Stomach (tissue), 9 donors: Measurements from ENCODE around the gene NOC2L. TPM values are rescaled to one million over a fixed set of nuclear protein-coding genes. Genes with fewer than 3 reads are reported as not detected.
A peak's percentile ranks its signal among the peaks of the same experiment; 100 is the strongest.

Experiments
- DNase-seq, 2 donors: peaks; one replicate each; pipeline versions ENCODE4 v3.0.0 to v3.0.0-alpha.2; 2013 to 2019
- H3K27ac ChIP-seq, 5 donors: fragments of 200-600 bp in 4 of 5; sonication (generic) in 4 of 5; one replicate each; pipeline ENCODE4 v1.5.1; 2013 to 2019; ENCODE audit warnings: mild to moderate bottlenecking in 1 of 5, moderate library complexity in 1 of 5
- H3K27me3 ChIP-seq, 3 donors: fragments of 200-600 bp; sonication (generic); one replicate each; pipeline ENCODE4 v1.5.1; 2017 to 2019; ENCODE audit warnings: mixed run types in 1 of 3
- H3K36me3 ChIP-seq, 4 donors: fragments of 200-600 bp; sonication (generic); 1 replicate in 3 of 4; 2 replicates in 1 of 4; pipeline ENCODE4 v1.5.1; 2016 to 2019
- H3K4me1 ChIP-seq, 4 donors: fragments of 200-600 bp; sonication (generic); one replicate each; pipeline ENCODE4 v1.5.1; 2016 to 2019
- H3K4me3 ChIP-seq, 4 donors: fragments of 200-600 bp; sonication (generic) in 3 of 4; one replicate each; pipeline ENCODE4 v1.5.1; 2016 to 2019; ENCODE audit warnings: mild to moderate bottlenecking in 1 of 4
- H3K9me3 ChIP-seq, 4 donors: fragments of 200-600 bp; sonication (generic); one replicate each; pipeline ENCODE4 v1.5.1; 2016 to 2019
- EP300 ChIP-seq: sonication (generic); formaldehyde crosslinking; IDR thresholded peaks from one replicate; pipeline ENCODE4 v1.6.1; 2017; ENCODE audit warnings: antibody characterized with exemption
- POLR2A ChIP-seq, 4 donors: fragments of 450-650 bp; IDR thresholded peaks; one replicate each; pipeline ENCODE4 v1.6.1; 2016; ENCODE audit warnings: antibody characterized with exemption in 4 of 4, control low read depth in 2 of 4, mild to moderate bottlenecking in 1 of 4, moderate library complexity in 1 of 4
- POLR2AphosphoS5 ChIP-seq, 3 donors: sonication (generic); formaldehyde crosslinking; IDR thresholded peaks; one replicate each; pipeline ENCODE4 v1.6.1; 2016; ENCODE audit warnings: antibody characterized with exemption in 3 of 3
- WGBS, 5 donors: extraction: QIAGEN DNeasy Blood & Tissue Kit in 3 of 5; methylation state at CpG; one replicate each; pipeline versions ENCODE4 v1.1.5 to v1.1.7; 2013 to 2018; 5-methylcytosine and 5-hydroxymethylcytosine counted together
- intact Hi-C: fragments of 100-400 bp; cut with DNase I; formaldehyde crosslinking; loops from one replicate; pipeline ENCODE4 v1.15.1; 2023; ENCODE audit warnings: low total_unique reads
- polyA plus RNA-seq, 3 donors: library from polyadenylated mRNA; stranded (reverse); fragments of 200-250 nt; gene quantifications; one replicate each; pipeline ENCODE4 v1.2.3, GENCODE V29; 2013
- total RNA-seq, 5 donors: library from RNA; depleted of rRNA; stranded (reverse); fragments of >200 nt; gene quantifications; one replicate each; pipeline versions ENCODE4 v1.1.0 to v1.2.3, GENCODE V29; 2014 to 2016
- TF ChIP-seq, protein P1 (sequence below), 7 experiments: fragments of 450-650 bp in 4 of 7; fragments of 200-600 bp in 3 of 7; sonication (generic) in 3 of 7; IDR thresholded peaks; one replicate each; pipeline ENCODE4 v1.5.1; 2016 to 2019; ENCODE audit warnings: antibody characterized with exemption in 7 of 7, control low read depth in 2 of 7, mild to moderate bottlenecking in 1 of 7
- donor health status: healthy with polysubstance abuse.
- donor health status: Bipolar disorder and iron deficiency.
- donor health status: healthy.

NOC2L gene
- total and polyA plus RNA-seq, 8 donors: 30.4 to 69.2 (median 45.2) TPM

GRCh38 chr1:1004780-1005697 is 46.0 kb upstream of the NOC2L start:
- Histone ChIP-seq H3K4me1 (peaks cover 32 to 47% (median 43%) of the 10 kb centered on the region in 4 donors), H3K27ac (peak overlapping the region in 2 of 5 donors; percentile 20 to 59), H3K9me3 (no peaks in the 10 kb centered on the region), H3K4me3 (no peak overlapping the region), H3K27me3 (peaks cover 0 to 62% (median 16%) of the 10 kb centered on the region in 3 donors), H3K36me3 (no peaks in the 10 kb centered on the region)
- 17 to 31% (median 24%) methylated on average over 16 to 21 of the region's 21 CpGs for WGBS, 5 donors
- intact Hi-C loops: no loop called here
- peak in 1 of 3 donors; percentile 19 for TF ChIP-seq POLR2AphosphoS5 (IDR thresholded peaks at IDR 0.05)
- no peak for TF ChIP-seq POLR2A (IDR thresholded peaks at IDR 0.05)
- DNase-seq: peak; percentile 81 to 83

DNA sequence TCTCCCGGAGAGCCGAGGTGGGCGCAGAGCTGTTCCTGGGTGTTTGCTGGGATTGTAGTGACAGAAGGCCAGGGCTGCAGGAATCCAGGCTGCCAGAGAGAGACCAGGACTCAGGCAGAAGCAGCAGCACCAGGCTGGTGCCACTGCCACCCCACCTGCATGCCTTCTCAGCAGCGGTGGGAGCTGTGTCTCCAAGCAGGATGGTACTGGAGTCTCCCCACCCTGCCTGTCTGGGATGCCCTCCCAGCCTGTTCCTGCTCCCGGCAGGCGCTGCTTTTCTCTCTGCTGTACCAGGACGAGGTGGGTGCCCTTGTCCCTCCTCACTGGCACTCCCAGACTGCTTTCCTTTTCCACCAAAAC is 45.3 kb upstream of the NOC2L start:
- intact Hi-C loops: no loop called here
- DNase-seq: no peak
- Histone ChIP-seq H3K36me3 (no peaks in the 10 kb centered on the region), H3K4me1 (peaks cover 39 to 52% (median 49%) of the 10 kb centered on the region in 4 donors), H3K27me3 (peaks cover 0 to 69% (median 20%) of the 10 kb centered on the region in 3 donors), H3K9me3 (no peaks in the 10 kb centered on the region), H3K27ac (no peak overlapping the region), H3K4me3 (no peak overlapping the region)
- WGBS, 5 donors: 48 to 76% (median 69%) methylated on average over 6 to 7 of the region's 7 CpGs
- TF ChIP-seq, protein P1, sequence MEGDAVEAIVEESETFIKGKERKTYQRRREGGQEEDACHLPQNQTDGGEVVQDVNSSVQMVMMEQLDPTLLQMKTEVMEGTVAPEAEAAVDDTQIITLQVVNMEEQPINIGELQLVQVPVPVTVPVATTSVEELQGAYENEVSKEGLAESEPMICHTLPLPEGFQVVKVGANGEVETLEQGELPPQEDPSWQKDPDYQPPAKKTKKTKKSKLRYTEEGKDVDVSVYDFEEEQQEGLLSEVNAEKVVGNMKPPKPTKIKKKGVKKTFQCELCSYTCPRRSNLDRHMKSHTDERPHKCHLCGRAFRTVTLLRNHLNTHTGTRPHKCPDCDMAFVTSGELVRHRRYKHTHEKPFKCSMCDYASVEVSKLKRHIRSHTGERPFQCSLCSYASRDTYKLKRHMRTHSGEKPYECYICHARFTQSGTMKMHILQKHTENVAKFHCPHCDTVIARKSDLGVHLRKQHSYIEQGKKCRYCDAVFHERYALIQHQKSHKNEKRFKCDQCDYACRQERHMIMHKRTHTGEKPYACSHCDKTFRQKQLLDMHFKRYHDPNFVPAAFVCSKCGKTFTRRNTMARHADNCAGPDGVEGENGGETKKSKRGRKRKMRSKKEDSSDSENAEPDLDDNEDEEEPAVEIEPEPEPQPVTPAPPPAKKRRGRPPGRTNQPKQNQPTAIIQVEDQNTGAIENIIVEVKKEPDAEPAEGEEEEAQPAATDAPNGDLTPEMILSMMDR (IDR thresholded peaks at IDR 0.05): no peak
- no peak for TF ChIP-seq EP300
- no peak for TF ChIP-seq POLR2A (IDR thresholded peaks at IDR 0.05)
- TF ChIP-seq POLR2AphosphoS5 (IDR thresholded peaks at IDR 0.05): no peak

- intact Hi-C loops: no loop called here
- DNase-seq: no peak
- no peaks in the 10 kb centered on the region for H3K9me3 ChIP-seq
- 77 to 93% (median 86%) methylated on average over 11 to 22 of the region's 22 CpGs for WGBS, 5 donors
- H3K36me3 ChIP-seq: no peaks in the 10 kb centered on the region
- H3K27me3 ChIP-seq: peaks cover 0 to 74% (median 26%) of the 10 kb centered on the region in 3 donors
- TF ChIP-seq EP300: no peak
- H3K4me1 ChIP-seq: peaks cover 45 to 58% (median 55%) of the 10 kb centered on the region in 4 donors
- H3K27ac ChIP-seq: no peak overlapping the region
- no peak overlapping the region for H3K4me3 ChIP-seq
These were observed 44.8 kb upstream of the NOC2L start for GRCh38 chr1:1003618-1004419.

GRCh38 chr1:1001057-1001783 is 42.2 kb upstream of the NOC2L start:
- H3K27me3 ChIP-seq: peaks cover 0 to 94% (median 43%) of the 10 kb centered on the region in 3 donors

More at GRCh38 chr1:1001057-1001783, 42.2 kb upstream of the NOC2L start:
- peaks cover 51 to 71% (median 67%) of the 10 kb centered on the region in 4 donors for H3K4me1 ChIP-seq
- no peaks in the 10 kb centered on the region for H3K36me3 ChIP-seq
- peak overlapping the region; percentile 83 to 98 (median 95) for H3K27ac ChIP-seq
- peak in 1 of 2 donors; percentile 65 for DNase-seq
- H3K9me3 ChIP-seq: no peaks in the 10 kb centered on the region
- 1 to 3% (median 2%) methylated on average over 29 to 58 of the region's 58 CpGs for WGBS, 5 donors
- peak overlapping the region; percentile 54 to 69 (median 58) for H3K4me3 ChIP-seq
- TF ChIP-seq, protein P1 (IDR thresholded peaks at IDR 0.05): no peak
- no peak for TF ChIP-seq POLR2A (IDR thresholded peaks at IDR 0.05)
- intact Hi-C loops: no loop called here
